OCI-LY3 (cell line): ENCODE measurements around the gene TP63.

Experiments used
- CTCF ChIP-seq: fragments of 200-600, 300-600 bp; sonication (generic); IDR thresholded peaks from 2 replicates; pipeline ENCODE4 v1.5.1; 2014; ENCODE audit warnings: antibody characterized with exemption, low read length, low read depth
- EZH2phosphoT487 ChIP-seq: fragments of 200-600 bp; shearing (Covaris generic); IDR thresholded peaks from 2 replicates; pipeline ENCODE4 v1.6.1; 2018; ENCODE audit warnings: antibody characterized with exemption, mixed run types, low read depth

- TF ChIP-seq EZH2phosphoT487, result no peak
- TF ChIP-seq CTCF, result no peak
Measured at GRCh38 chr3:189848395-189849040, 217.3 kb downstream of the TP63 start.
